ENCODE data around the gene PLB1. TPM values are rescaled to one million over a fixed set of nuclear protein-coding genes. Genes with fewer than 3 reads are reported as not detected.
"Not testable (repeated sequence)": the region's sequence is repeated elsewhere in the genome, so short reads cannot be mapped to it uniquely, and the experiment has no call there.

The PLB1 gene
- total RNA-seq, 1 donor from 2014 or later, result 1.0 TPM

- Histone ChIP-seq H3K27ac (ENCODE audit: low read depth, low read length) (no peak overlapping the region), H3K4me1 (ENCODE audit: control insufficient read depth in 3 of 3, insufficient read depth in 3 of 3, low read length in 3 of 3) (no peaks in the 10 kb centered on the region), H3K4me3 (ENCODE audit: low read length in 3 of 3) (no peak overlapping the region), H3K27me3 (ENCODE audit: control insufficient read depth in 3 of 3, insufficient read depth in 3 of 3, low read length in 3 of 3) (no peaks in the 10 kb centered on the region), H3K36me3 (ENCODE audit: control insufficient read depth in 3 of 3, insufficient read depth in 3 of 3, low read length in 3 of 3) (no peaks in the 10 kb centered on the region), H3K9ac (ENCODE audit: low read depth in 1 of 3, low read length in 3 of 3) (no peak overlapping the region), H3K9me3 (ENCODE audit: control insufficient read depth in 3 of 3, low read length in 3 of 3) (no peaks in the 10 kb centered on the region)
Measured at GRCh38 chr2:28465148-28465885, 30.5 kb upstream of the PLB1 start.

- Histone ChIP-seq H3K36me3 (ENCODE audit: control insufficient read depth in 3 of 3, insufficient read depth in 3 of 3, low read length in 3 of 3) (no peaks in the 10 kb centered on the region), H3K9me3 (ENCODE audit: control insufficient read depth in 3 of 3, low read length in 3 of 3) (no peaks in the 10 kb centered on the region), H3K4me3 (ENCODE audit: low read length in 3 of 3) (no peak overlapping the region), H3K4me1 (ENCODE audit: control insufficient read depth in 3 of 3, insufficient read depth in 3 of 3, low read length in 3 of 3) (no peaks in the 10 kb centered on the region), H3K9ac (ENCODE audit: low read depth in 1 of 3, low read length in 3 of 3) (no peak overlapping the region), H3K27me3 (ENCODE audit: control insufficient read depth in 3 of 3, insufficient read depth in 3 of 3, low read length in 3 of 3) (no peaks in the 10 kb centered on the region), H3K27ac (ENCODE audit: low read depth, low read length) (no peak overlapping the region)
Measured at GRCh38 chr2:28469304-28469703, 26.6 kb upstream of the PLB1 start.

- no peak overlapping the region for H3K27ac ChIP-seq (ENCODE audit: low read depth, low read length)
- H3K27me3 ChIP-seq (ENCODE audit: control insufficient read depth in 3 of 3, insufficient read depth in 3 of 3, low read length in 3 of 3), result no peaks in the 10 kb centered on the region
Measured at GRCh38 chr2:28469947-28470535, 25.8 kb upstream of the PLB1 start.

GRCh38 chr2:28470759-28471158 lies 25.1 kb upstream of the PLB1 start:
- Histone ChIP-seq H3K27me3 (ENCODE audit: control insufficient read depth in 3 of 3, insufficient read depth in 3 of 3, low read length in 3 of 3) (no peaks in the 10 kb centered on the region), H3K36me3 (ENCODE audit: control insufficient read depth in 3 of 3, insufficient read depth in 3 of 3, low read length in 3 of 3) (no peaks in the 10 kb centered on the region), H3K4me1 (ENCODE audit: control insufficient read depth in 3 of 3, insufficient read depth in 3 of 3, low read length in 3 of 3) (no peaks in the 10 kb centered on the region), H3K4me3 (ENCODE audit: low read length in 3 of 3) (no peak overlapping the region), H3K9ac (ENCODE audit: low read depth in 1 of 3, low read length in 3 of 3) (no peak overlapping the region), H3K9me3 (ENCODE audit: control insufficient read depth in 3 of 3, low read length in 3 of 3) (no peaks in the 10 kb centered on the region), H3K27ac (ENCODE audit: low read depth, low read length) (no peak overlapping the region)

More at GRCh38 chr2:28469947-28470535, 25.8 kb upstream of the PLB1 start:
- H3K9ac ChIP-seq (ENCODE audit: low read depth in 1 of 3, low read length in 3 of 3), result no peak overlapping the region
- H3K36me3 ChIP-seq (ENCODE audit: control insufficient read depth in 3 of 3, insufficient read depth in 3 of 3, low read length in 3 of 3), result no peaks in the 10 kb centered on the region
- no peaks in the 10 kb centered on the region for H3K4me1 ChIP-seq (ENCODE audit: control insufficient read depth in 3 of 3, insufficient read depth in 3 of 3, low read length in 3 of 3)
- no peaks in the 10 kb centered on the region for H3K9me3 ChIP-seq (ENCODE audit: control insufficient read depth in 3 of 3, low read length in 3 of 3)
- no peak overlapping the region for H3K4me3 ChIP-seq (ENCODE audit: low read length in 3 of 3)

GRCh38 chr2:28471214-28471613 lies 24.6 kb upstream of the PLB1 start:
- H3K27me3 ChIP-seq (ENCODE audit: control insufficient read depth in 3 of 3, insufficient read depth in 3 of 3, low read length in 3 of 3), result no peaks in the 10 kb centered on the region
- no peaks in the 10 kb centered on the region for H3K4me1 ChIP-seq (ENCODE audit: control insufficient read depth in 3 of 3, insufficient read depth in 3 of 3, low read length in 3 of 3)
- H3K9ac ChIP-seq (ENCODE audit: low read depth in 1 of 3, low read length in 3 of 3), result no peak overlapping the region
- no peaks in the 10 kb centered on the region for H3K36me3 ChIP-seq (ENCODE audit: control insufficient read depth in 3 of 3, insufficient read depth in 3 of 3, low read length in 3 of 3)
- no peak overlapping the region for H3K4me3 ChIP-seq (ENCODE audit: low read length in 3 of 3)
- H3K27ac ChIP-seq (ENCODE audit: low read depth, low read length), result no peak overlapping the region
- no peaks in the 10 kb centered on the region for H3K9me3 ChIP-seq (ENCODE audit: control insufficient read depth in 3 of 3, low read length in 3 of 3)

- Histone ChIP-seq H3K4me3 (ENCODE audit: low read length in 3 of 3) (no peak overlapping the region), H3K36me3 (ENCODE audit: control insufficient read depth in 3 of 3, insufficient read depth in 3 of 3, low read length in 3 of 3) (no peaks in the 10 kb centered on the region), H3K27ac (ENCODE audit: low read depth, low read length) (no peak overlapping the region), H3K9ac (ENCODE audit: low read depth in 1 of 3, low read length in 3 of 3) (no peak overlapping the region), H3K27me3 (ENCODE audit: control insufficient read depth in 3 of 3, insufficient read depth in 3 of 3, low read length in 3 of 3) (no peaks in the 10 kb centered on the region), H3K9me3 (ENCODE audit: control insufficient read depth in 3 of 3, low read length in 3 of 3) (no peaks in the 10 kb centered on the region), H3K4me1 (ENCODE audit: control insufficient read depth in 3 of 3, insufficient read depth in 3 of 3, low read length in 3 of 3) (no peaks in the 10 kb centered on the region)
Measured at GRCh38 chr2:28471701-28472236, 24.1 kb upstream of the PLB1 start.

- H3K36me3 ChIP-seq (ENCODE audit: control insufficient read depth in 3 of 3, insufficient read depth in 3 of 3, low read length in 3 of 3); H3K27ac ChIP-seq (ENCODE audit: low read depth, low read length); H3K27me3 ChIP-seq (ENCODE audit: control insufficient read depth in 3 of 3, insufficient read depth in 3 of 3, low read length in 3 of 3); H3K4me3 ChIP-seq (ENCODE audit: low read length in 3 of 3); H3K4me1 ChIP-seq (ENCODE audit: control insufficient read depth in 3 of 3, insufficient read depth in 3 of 3, low read length in 3 of 3); H3K9me3 ChIP-seq (ENCODE audit: control insufficient read depth in 3 of 3, low read length in 3 of 3); H3K9ac ChIP-seq (ENCODE audit: low read depth in 1 of 3, low read length in 3 of 3): not testable (repeated sequence)
Measured at GRCh38 chr2:28472641-28473040, 23.2 kb upstream of the PLB1 start.

GRCh38 chr2:28475088-28475595 lies 20.7 kb upstream of the PLB1 start:
- Histone ChIP-seq H3K9ac (ENCODE audit: low read depth in 1 of 3, low read length in 3 of 3) (no peak overlapping the region), H3K36me3 (ENCODE audit: control insufficient read depth in 3 of 3, insufficient read depth in 3 of 3, low read length in 3 of 3) (no peaks in the 10 kb centered on the region), H3K9me3 (ENCODE audit: control insufficient read depth in 3 of 3, low read length in 3 of 3) (no peaks in the 10 kb centered on the region), H3K4me3 (ENCODE audit: low read length in 3 of 3) (no peak overlapping the region), H3K27ac (ENCODE audit: low read depth, low read length) (no peak overlapping the region), H3K4me1 (ENCODE audit: control insufficient read depth in 3 of 3, insufficient read depth in 3 of 3, low read length in 3 of 3) (no peaks in the 10 kb centered on the region), H3K27me3 (ENCODE audit: control insufficient read depth in 3 of 3, insufficient read depth in 3 of 3, low read length in 3 of 3) (no peaks in the 10 kb centered on the region)

GRCh38 chr2:28477087-28477486 lies 18.8 kb upstream of the PLB1 start:
- Histone ChIP-seq H3K27ac (ENCODE audit: low read depth, low read length) (no peak overlapping the region), H3K4me1 (ENCODE audit: control insufficient read depth in 3 of 3, insufficient read depth in 3 of 3, low read length in 3 of 3) (no peaks in the 10 kb centered on the region)

GRCh38 chr2:28477645-28478044 lies 18.2 kb upstream of the PLB1 start:
- no peaks in the 10 kb centered on the region for H3K27me3 ChIP-seq (ENCODE audit: control insufficient read depth in 3 of 3, insufficient read depth in 3 of 3, low read length in 3 of 3)
- H3K9me3 ChIP-seq (ENCODE audit: control insufficient read depth in 3 of 3, low read length in 3 of 3), result no peaks in the 10 kb centered on the region
- H3K9ac ChIP-seq (ENCODE audit: low read depth in 1 of 3, low read length in 3 of 3), result no peak overlapping the region
- H3K4me3 ChIP-seq (ENCODE audit: low read length in 3 of 3), result no peak overlapping the region
- no peaks in the 10 kb centered on the region for H3K36me3 ChIP-seq (ENCODE audit: control insufficient read depth in 3 of 3, insufficient read depth in 3 of 3, low read length in 3 of 3)
- no peaks in the 10 kb centered on the region for H3K4me1 ChIP-seq (ENCODE audit: control insufficient read depth in 3 of 3, insufficient read depth in 3 of 3, low read length in 3 of 3)
- no peak overlapping the region for H3K27ac ChIP-seq (ENCODE audit: low read depth, low read length)

More at GRCh38 chr2:28477087-28477486, 18.8 kb upstream of the PLB1 start:
- Histone ChIP-seq H3K9me3 (ENCODE audit: control insufficient read depth in 3 of 3, low read length in 3 of 3) (no peaks in the 10 kb centered on the region), H3K27me3 (ENCODE audit: control insufficient read depth in 3 of 3, insufficient read depth in 3 of 3, low read length in 3 of 3) (no peaks in the 10 kb centered on the region), H3K9ac (ENCODE audit: low read depth in 1 of 3, low read length in 3 of 3) (no peak overlapping the region), H3K4me3 (ENCODE audit: low read length in 3 of 3) (no peak overlapping the region), H3K36me3 (ENCODE audit: control insufficient read depth in 3 of 3, insufficient read depth in 3 of 3, low read length in 3 of 3) (no peaks in the 10 kb centered on the region)
